K562 (cell line): ENCODE data around the gene ARHGAP4. TPM values are rescaled to one million over a fixed set of nuclear protein-coding genes. Genes with fewer than 3 reads are reported as not detected.

Experiments used
- CBX5 ChIP-seq: IDR thresholded peaks from 2 replicates; pipeline ENCODE4 v1.6.1; 2014; ENCODE audit warnings: low read depth, borderline replicate concordance
- EGR1 ChIP-seq: fragments of 450-650 bp; conservative IDR thresholded peaks from 2 replicates; pipeline ENCODE4 v1.6.1; 2017; ENCODE audit warnings: mild to moderate bottlenecking
- ESRRB ChIP-seq: fragments of 250-450 bp; sonication (Bioruptor Pico); IDR thresholded peaks from 2 replicates; pipeline ENCODE4 v1.5.0; 2020; ENCODE audit warnings: mild to moderate bottlenecking, moderate library complexity, borderline replicate concordance
- FOXA3 ChIP-seq, 2 experiments: fragments of 450-650 bp in 1 of 2; sonication (generic) in 1 of 2; formaldehyde crosslinking; IDR thresholded peaks in 1 of 2; conservative IDR thresholded peaks in 1 of 2; 2 replicates each; pipeline versions ENCODE4 v1.4.0 to v1.8.0; 2020 to 2022; ENCODE audit warnings: mild to moderate bottlenecking in 2 of 2, missing genetic modification reagents in 1 of 2
- JUND ChIP-seq, 2 experiments: IDR thresholded peaks; 2 replicates in 1 of 2; 3 replicates in 1 of 2; pipeline ENCODE4 v1.6.1; 2011; ENCODE audit warnings: borderline replicate concordance in 2 of 2, low read depth in 2 of 2, low read length in 2 of 2, improper control_type of control experiment in 1 of 2, missing biosample characterization in 1 of 2, missing genetic modification characterization in 1 of 2, missing genetic modification reagents in 1 of 2
- KDM1A ChIP-seq, 2 experiments: fragments of 450-650 bp; IDR thresholded peaks; 2 replicates each; pipeline ENCODE4 v1.6.1; 2016; ENCODE audit warnings: mild to moderate bottlenecking in 2 of 2
- MAZ ChIP-seq, 2 experiments: fragments of 450-650 bp in 1 of 2; sonication (generic) in 1 of 2; formaldehyde crosslinking; IDR thresholded peaks in 1 of 2; conservative IDR thresholded peaks in 1 of 2; 2 replicates each; pipeline versions ENCODE4 v1.4.0 to v1.5.0; 2020; ENCODE audit warnings: mild to moderate bottlenecking in 1 of 2, missing genetic modification reagents in 1 of 2
- PTRF ChIP-seq: fragments of 450-650 bp; IDR thresholded peaks from 2 replicates; pipeline ENCODE4 v1.6.1; 2016; ENCODE audit warnings: mild to moderate bottlenecking, missing genetic modification characterization, missing compliant biosample characterization
- SREBF2 ChIP-seq: sonication (generic); formaldehyde crosslinking; IDR thresholded peaks from 2 replicates; pipeline ENCODE4 v1.4.0; 2020; ENCODE audit warnings: mild to moderate bottlenecking, missing genetic modification reagents
- TAL1 ChIP-seq: fragments of 450-650 bp; IDR thresholded peaks from 2 replicates; pipeline ENCODE4 v1.6.1; 2016; ENCODE audit warnings: mild to moderate bottlenecking
- ZBTB8A ChIP-seq: fragments of 450-650 bp; IDR thresholded peaks from 2 replicates; pipeline ENCODE4 v1.6.1; 2018; ENCODE audit warnings: mild to moderate bottlenecking, moderate library complexity; ENCODE audit not compliant: partially characterized antibody
- polyA plus RNA-seq, 8 experiments: library from polyadenylated mRNA; depleted of rRNA in 4 of 8; stranded (reverse) in 5 of 8; unstranded in 3 of 8; fragments of >200 nt; fragmentation: Nextera tagmentation in 2 of 8; fragmentation: Illumina TruSeq in 1 of 8; extraction: Ambion mirVana in 2 of 8; extraction: Trizol in 1 of 8; gene quantifications; 2 replicates each; pipeline versions ENCODE4 v1.2.1 to v1.2.3, GENCODE V29; 2011 to 2014; ENCODE audit warnings: inconsistent platforms in 1 of 8, missing spikeins in 1 of 8
- total RNA-seq, 7 experiments: library from RNA; depleted of rRNA in 6 of 7; stranded (reverse); fragments of >200 nt in 6 of 7; fragmentation: Illumina TruSeq in 2 of 7; extraction: Trizol in 2 of 7; gene quantifications; 2 replicates each; pipeline versions ENCODE4 v1.2.1 to v1.2.3, GENCODE V29; 2011 to 2021; ENCODE audit warnings: low replicate concordance in 1 of 7
- TF ChIP-seq, protein P1 (sequence below): sonication (generic); formaldehyde crosslinking; IDR thresholded peaks from 2 replicates; pipeline ENCODE4 v1.8.1; 2023; ENCODE audit warnings: mild to moderate bottlenecking, missing genetic modification reagents, moderate library complexity
- TF ChIP-seq, protein P2 (sequence below): sonication (generic); formaldehyde crosslinking; IDR thresholded peaks from 2 replicates; pipeline ENCODE4 v1.8.0; 2023; ENCODE audit warnings: mild to moderate bottlenecking, missing genetic modification reagents

Gene ARHGAP4
- total and polyA plus RNA-seq, 9 of the 15 experiments (the other 6 are each of a cell fraction or from before 2014, with no cell fraction given) = 0.30 to 81.8 (median 13.5) TPM

DNA sequence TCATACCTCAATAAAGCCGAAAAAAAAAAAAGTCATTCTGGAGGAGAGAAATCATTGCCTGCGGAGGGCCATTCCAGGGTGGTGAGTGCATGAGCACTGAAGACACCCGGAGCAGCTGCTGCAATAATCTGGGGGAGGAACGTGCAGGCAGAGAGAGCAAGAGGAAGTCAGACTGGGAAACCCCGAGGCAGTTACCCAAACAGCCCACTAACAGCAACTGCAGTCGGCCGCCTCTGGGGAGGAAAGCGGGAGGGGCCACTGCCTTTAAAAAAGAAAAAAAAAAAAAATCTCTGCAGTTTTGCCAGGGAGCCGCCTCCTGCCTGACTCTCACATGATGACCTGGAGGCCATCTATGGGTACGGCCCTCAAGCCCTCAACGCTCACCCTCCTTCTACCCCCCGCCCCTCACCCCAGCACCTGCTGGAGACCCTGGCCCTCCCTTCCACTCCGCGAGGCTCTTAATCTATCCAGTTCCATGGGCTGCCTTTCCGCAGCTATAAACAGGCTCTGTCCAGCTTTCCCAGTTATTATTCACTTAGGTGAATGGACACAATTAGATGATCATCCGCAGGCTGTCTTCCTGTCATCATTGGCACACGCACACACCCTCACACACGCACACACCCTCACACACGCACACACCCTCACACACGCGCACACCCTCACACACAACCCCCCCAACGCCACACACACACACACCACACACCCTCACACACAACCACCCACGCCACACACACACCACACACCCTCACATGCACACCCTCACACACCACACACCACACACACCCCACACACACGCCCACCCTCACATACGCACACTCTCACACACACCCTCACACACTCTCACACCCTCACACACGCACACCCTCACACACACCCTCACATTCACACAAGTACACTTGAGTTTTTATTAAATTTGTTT, 25.0 kb downstream of the ARHGAP4 start (continued):
- TF ChIP-seq, protein P1, sequence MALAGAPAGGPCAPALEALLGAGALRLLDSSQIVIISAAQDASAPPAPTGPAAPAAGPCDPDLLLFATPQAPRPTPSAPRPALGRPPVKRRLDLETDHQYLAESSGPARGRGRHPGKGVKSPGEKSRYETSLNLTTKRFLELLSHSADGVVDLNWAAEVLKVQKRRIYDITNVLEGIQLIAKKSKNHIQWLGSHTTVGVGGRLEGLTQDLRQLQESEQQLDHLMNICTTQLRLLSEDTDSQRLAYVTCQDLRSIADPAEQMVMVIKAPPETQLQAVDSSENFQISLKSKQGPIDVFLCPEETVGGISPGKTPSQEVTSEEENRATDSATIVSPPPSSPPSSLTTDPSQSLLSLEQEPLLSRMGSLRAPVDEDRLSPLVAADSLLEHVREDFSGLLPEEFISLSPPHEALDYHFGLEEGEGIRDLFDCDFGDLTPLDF (CRISPR knock-in tag) = no peak
- TF ChIP-seq ESRRB = no peak
- no peak for TF ChIP-seq FOXA3 (CRISPR knock-in tag; conservative IDR thresholded peaks at IDR 0.05 in 1 of 2, IDR thresholded peaks at IDR 0.05 in 1 of 2)
- TF ChIP-seq JUND (IDR thresholded peaks at IDR 0.05; ENCODE audit: borderline replicate concordance, low read depth, low read length) = no peak
- no peak; the same call in 2 of the 3 replicates for TF ChIP-seq JUND (tag; IDR thresholded peaks at IDR 0.05; ENCODE audit: borderline replicate concordance, low read depth, low read length)
- TF ChIP-seq ZBTB8A = no peak
- TF ChIP-seq, protein P2, sequence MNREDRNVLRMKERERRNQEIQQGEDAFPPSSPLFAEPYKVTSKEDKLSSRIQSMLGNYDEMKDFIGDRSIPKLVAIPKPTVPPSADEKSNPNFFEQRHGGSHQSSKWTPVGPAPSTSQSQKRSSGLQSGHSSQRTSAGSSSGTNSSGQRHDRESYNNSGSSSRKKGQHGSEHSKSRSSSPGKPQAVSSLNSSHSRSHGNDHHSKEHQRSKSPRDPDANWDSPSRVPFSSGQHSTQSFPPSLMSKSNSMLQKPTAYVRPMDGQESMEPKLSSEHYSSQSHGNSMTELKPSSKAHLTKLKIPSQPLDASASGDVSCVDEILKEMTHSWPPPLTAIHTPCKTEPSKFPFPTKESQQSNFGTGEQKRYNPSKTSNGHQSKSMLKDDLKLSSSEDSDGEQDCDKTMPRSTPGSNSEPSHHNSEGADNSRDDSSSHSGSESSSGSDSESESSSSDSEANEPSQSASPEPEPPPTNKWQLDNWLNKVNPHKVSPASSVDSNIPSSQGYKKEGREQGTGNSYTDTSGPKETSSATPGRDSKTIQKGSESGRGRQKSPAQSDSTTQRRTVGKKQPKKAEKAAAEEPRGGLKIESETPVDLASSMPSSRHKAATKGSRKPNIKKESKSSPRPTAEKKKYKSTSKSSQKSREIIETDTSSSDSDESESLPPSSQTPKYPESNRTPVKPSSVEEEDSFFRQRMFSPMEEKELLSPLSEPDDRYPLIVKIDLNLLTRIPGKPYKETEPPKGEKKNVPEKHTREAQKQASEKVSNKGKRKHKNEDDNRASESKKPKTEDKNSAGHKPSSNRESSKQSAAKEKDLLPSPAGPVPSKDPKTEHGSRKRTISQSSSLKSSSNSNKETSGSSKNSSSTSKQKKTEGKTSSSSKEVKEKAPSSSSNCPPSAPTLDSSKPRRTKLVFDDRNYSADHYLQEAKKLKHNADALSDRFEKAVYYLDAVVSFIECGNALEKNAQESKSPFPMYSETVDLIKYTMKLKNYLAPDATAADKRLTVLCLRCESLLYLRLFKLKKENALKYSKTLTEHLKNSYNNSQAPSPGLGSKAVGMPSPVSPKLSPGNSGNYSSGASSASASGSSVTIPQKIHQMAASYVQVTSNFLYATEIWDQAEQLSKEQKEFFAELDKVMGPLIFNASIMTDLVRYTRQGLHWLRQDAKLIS (CRISPR knock-in tag) = no peak
- peak; percentile 41 for TF ChIP-seq TAL1
- TF ChIP-seq EGR1 = peak; percentile 73
- no peak for TF ChIP-seq SREBF2 (CRISPR knock-in tag)
- TF ChIP-seq PTRF (tag) = no peak
- peak in 1 of 2 experiments; percentile 45; a peak in 2 of 4 replicates for TF ChIP-seq KDM1A (IDR thresholded peaks at IDR 0.05)
- TF ChIP-seq MAZ (CRISPR knock-in tag; conservative IDR thresholded peaks at IDR 0.05 in 1 of 2, IDR thresholded peaks at IDR 0.05 in 1 of 2) = peak in 1 of 2 experiments; percentile 68; a peak in 2 of 4 replicates
- TF ChIP-seq CBX5 = no peak
